ENCODE data around the gene WWOX.

The WWOX gene

GRCh38 chr16:78285437-78285922 is 186.0 kb downstream of the WWOX start:
- Histone ChIP-seq H3K36me3 (ENCODE audit: insufficient read depth, low read length) (no peaks in the 10 kb centered on the region), H3K4me2 (ENCODE audit: insufficient read depth, low read length) (no peak overlapping the region), H3K27me3 (ENCODE audit: insufficient read depth, low read length, poor library complexity) (no peaks in the 10 kb centered on the region), H3K9ac (ENCODE audit: low read depth, low read length) (no peak overlapping the region), H4K20me1 (ENCODE audit: insufficient read depth, low read length) (no peaks in the 10 kb centered on the region), H3K79me2 (ENCODE audit: insufficient read depth, low read length) (no peaks in the 10 kb centered on the region), H3K27ac (ENCODE audit: low read length) (no peak overlapping the region), H2AFZ (ENCODE audit: low read depth, low read length) (no peak overlapping the region), H3K9me3 (ENCODE audit: insufficient read depth, low read length, severe bottlenecking) (no peaks in the 10 kb centered on the region), H3K4me1 (ENCODE audit: insufficient read depth, low read length) (no peaks in the 10 kb centered on the region), H3K4me3 (ENCODE audit: low read depth in 1 of 2, low read length in 2 of 2) (no peak overlapping the region)
- ATAC-seq (ENCODE audit: insufficient read depth, low read depth) (no peak), DNase-seq (no peak)
- TF ChIP-seq EZH2 (IDR thresholded peaks at IDR 0.05; ENCODE audit: borderline replicate concordance, low read depth, low read length, severe bottlenecking) (no peak), CTCF (IDR thresholded peaks at IDR 0.05; ENCODE audit: borderline replicate concordance, extremely low read depth, low read length, poor library complexity, severe bottlenecking) (no peak)

GRCh38 chr16:78286065-78286464 is 186.6 kb downstream of the WWOX start:
- H3K9me3 ChIP-seq (ENCODE audit: insufficient read depth, low read length, severe bottlenecking) = no peaks in the 10 kb centered on the region
- H3K9ac ChIP-seq (ENCODE audit: low read depth, low read length) = no peak overlapping the region
- ATAC-seq (ENCODE audit: insufficient read depth, low read depth) (no peak), DNase-seq (no peak)
- no peaks in the 10 kb centered on the region for H3K4me1 ChIP-seq (ENCODE audit: insufficient read depth, low read length)
- H2AFZ ChIP-seq (ENCODE audit: low read depth, low read length) = no peak overlapping the region
- H3K27me3 ChIP-seq (ENCODE audit: insufficient read depth, low read length, poor library complexity) = no peaks in the 10 kb centered on the region
- H3K4me2 ChIP-seq (ENCODE audit: insufficient read depth, low read length) = no peak overlapping the region
- H3K4me3 ChIP-seq (ENCODE audit: low read depth in 1 of 2, low read length in 2 of 2) = no peak overlapping the region
- TF ChIP-seq EZH2 (IDR thresholded peaks at IDR 0.05; ENCODE audit: borderline replicate concordance, low read depth, low read length, severe bottlenecking) (no peak), CTCF (IDR thresholded peaks at IDR 0.05; ENCODE audit: borderline replicate concordance, extremely low read depth, low read length, poor library complexity, severe bottlenecking) (no peak)
- no peaks in the 10 kb centered on the region for H4K20me1 ChIP-seq (ENCODE audit: insufficient read depth, low read length)
- no peaks in the 10 kb centered on the region for H3K79me2 ChIP-seq (ENCODE audit: insufficient read depth, low read length)
- no peaks in the 10 kb centered on the region for H3K36me3 ChIP-seq (ENCODE audit: insufficient read depth, low read length)
- H3K27ac ChIP-seq (ENCODE audit: low read length) = no peak overlapping the region

- H4K20me1 ChIP-seq (ENCODE audit: insufficient read depth, low read length) = no peaks in the 10 kb centered on the region
- H3K4me3 ChIP-seq (ENCODE audit: low read depth in 1 of 2, low read length in 2 of 2) = no peak overlapping the region
- no peaks in the 10 kb centered on the region for H3K27me3 ChIP-seq (ENCODE audit: insufficient read depth, low read length, poor library complexity)
- no peaks in the 10 kb centered on the region for H3K4me1 ChIP-seq (ENCODE audit: insufficient read depth, low read length)
- H3K4me2 ChIP-seq (ENCODE audit: insufficient read depth, low read length) = no peak overlapping the region
- no peak for TF ChIP-seq CTCF (IDR thresholded peaks at IDR 0.05; ENCODE audit: borderline replicate concordance, extremely low read depth, low read length, poor library complexity, severe bottlenecking)
- ATAC-seq (ENCODE audit: insufficient read depth, low read depth) (no peak), DNase-seq (no peak)
- no peak overlapping the region for H2AFZ ChIP-seq (ENCODE audit: low read depth, low read length)
- H3K27ac ChIP-seq (ENCODE audit: low read length) = no peak overlapping the region
- H3K36me3 ChIP-seq (ENCODE audit: insufficient read depth, low read length) = no peaks in the 10 kb centered on the region
- H3K79me2 ChIP-seq (ENCODE audit: insufficient read depth, low read length) = no peaks in the 10 kb centered on the region
- H3K9ac ChIP-seq (ENCODE audit: low read depth, low read length) = no peak overlapping the region
- H3K9me3 ChIP-seq (ENCODE audit: insufficient read depth, low read length, severe bottlenecking) = no peaks in the 10 kb centered on the region
These were observed 189.4 kb downstream of the WWOX start for GRCh38 chr16:78288888-78289287.

GRCh38 chr16:78289373-78289772 is 189.9 kb downstream of the WWOX start:
- H3K36me3 ChIP-seq (ENCODE audit: insufficient read depth, low read length) = no peaks in the 10 kb centered on the region
- no peak overlapping the region for H2AFZ ChIP-seq (ENCODE audit: low read depth, low read length)
- H4K20me1 ChIP-seq (ENCODE audit: insufficient read depth, low read length) = no peaks in the 10 kb centered on the region
- no peaks in the 10 kb centered on the region for H3K79me2 ChIP-seq (ENCODE audit: insufficient read depth, low read length)
- H3K27ac ChIP-seq (ENCODE audit: low read length) = no peak overlapping the region
- H3K27me3 ChIP-seq (ENCODE audit: insufficient read depth, low read length, poor library complexity) = no peaks in the 10 kb centered on the region
- H3K4me1 ChIP-seq (ENCODE audit: insufficient read depth, low read length) = no peaks in the 10 kb centered on the region
- H3K4me3 ChIP-seq (ENCODE audit: low read depth in 1 of 2, low read length in 2 of 2) = no peak overlapping the region
- no peaks in the 10 kb centered on the region for H3K9me3 ChIP-seq (ENCODE audit: insufficient read depth, low read length, severe bottlenecking)
- no peak for ATAC-seq (ENCODE audit: insufficient read depth, low read depth)
- H3K4me2 ChIP-seq (ENCODE audit: insufficient read depth, low read length) = no peak overlapping the region
- DNase-seq = no peak
- no peak overlapping the region for H3K9ac ChIP-seq (ENCODE audit: low read depth, low read length)
- TF ChIP-seq CTCF (IDR thresholded peaks at IDR 0.05; ENCODE audit: borderline replicate concordance, extremely low read depth, low read length, poor library complexity, severe bottlenecking) (no peak), EZH2 (IDR thresholded peaks at IDR 0.05; ENCODE audit: borderline replicate concordance, low read depth, low read length, severe bottlenecking) (no peak)
